Femur (tissue), 1 donor: ENCODE data around the gene SPAG5.

Experiments
- DNase-seq: peaks from one replicate; pipeline ENCODE4 v3.0.0-alpha.2; 2017

SPAG5 gene

DNA sequence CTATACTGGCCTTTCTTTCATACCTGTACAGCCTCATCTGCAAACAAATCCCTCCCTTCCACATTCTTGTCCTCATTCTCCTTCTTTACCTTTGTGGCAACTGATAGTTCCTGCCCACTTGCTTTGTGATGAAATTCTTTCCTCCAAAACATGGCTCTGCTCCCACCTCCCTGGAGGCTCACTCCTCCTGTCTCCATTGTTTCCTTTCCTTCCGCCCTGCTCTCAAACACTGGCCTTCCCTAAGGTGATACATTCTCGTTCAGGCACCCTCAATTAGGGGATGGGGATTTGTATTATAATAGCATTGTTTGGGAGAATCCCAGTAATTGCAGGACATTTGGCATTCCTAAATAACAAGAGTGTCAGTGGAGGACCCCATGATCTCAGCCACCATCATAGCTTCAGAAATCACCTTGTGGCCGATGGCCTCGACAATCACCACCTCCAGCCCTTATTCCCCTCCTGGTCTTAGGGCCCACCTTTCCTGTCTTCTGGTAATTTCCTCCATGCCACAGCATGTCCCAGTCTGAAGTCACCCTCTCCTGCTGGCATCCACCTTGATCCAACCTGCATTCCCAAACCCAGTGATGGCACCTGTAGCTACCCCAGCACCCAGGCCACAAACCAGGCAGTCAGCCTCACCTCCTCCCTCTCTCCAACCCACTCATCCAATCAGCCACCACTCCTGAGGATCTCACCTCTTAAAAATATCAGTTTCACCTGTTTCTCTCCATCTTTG lies 54.3 kb downstream of the SPAG5 start:
- DNase-seq = no peak

DNA sequence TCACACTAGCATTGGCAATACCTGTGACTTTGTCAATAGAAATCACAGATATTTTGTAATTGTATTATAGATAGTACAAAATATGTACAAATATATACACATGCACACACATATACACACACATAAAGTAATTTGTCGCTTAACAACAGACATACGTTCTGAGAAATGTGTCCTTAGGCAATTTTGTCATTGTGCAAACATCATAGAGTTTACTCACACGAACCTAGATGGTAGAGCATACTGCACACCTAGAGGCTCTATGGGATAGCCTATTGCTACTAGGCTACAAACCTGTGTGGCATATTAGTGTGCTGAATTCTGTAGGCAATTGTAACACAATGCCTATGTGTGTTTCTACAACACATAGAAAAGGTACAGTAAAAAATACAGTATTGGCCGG lies 57.4 kb downstream of the SPAG5 start:
- DNase-seq = no peak

DNA sequence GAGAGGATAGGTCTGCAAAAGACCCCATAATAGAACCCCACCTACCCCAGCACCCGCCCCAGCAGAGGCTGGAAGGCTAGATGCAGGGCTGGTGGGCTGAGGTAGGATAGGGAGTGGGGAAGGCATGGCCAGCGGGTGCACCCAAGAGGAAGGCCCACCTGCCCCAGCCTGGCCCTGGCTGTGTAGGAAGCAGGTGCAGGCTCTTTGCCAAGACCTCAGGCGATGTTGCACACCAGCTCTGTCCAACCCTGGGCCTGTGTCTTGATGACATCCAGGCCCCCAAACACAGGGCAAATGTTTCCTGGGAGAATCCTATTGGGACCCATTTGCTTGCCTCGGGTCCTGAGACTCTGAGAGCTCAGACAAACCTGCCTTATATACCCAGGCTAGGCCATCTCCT lies 58.6 kb downstream of the SPAG5 start:
- DNase-seq = no peak

DNA sequence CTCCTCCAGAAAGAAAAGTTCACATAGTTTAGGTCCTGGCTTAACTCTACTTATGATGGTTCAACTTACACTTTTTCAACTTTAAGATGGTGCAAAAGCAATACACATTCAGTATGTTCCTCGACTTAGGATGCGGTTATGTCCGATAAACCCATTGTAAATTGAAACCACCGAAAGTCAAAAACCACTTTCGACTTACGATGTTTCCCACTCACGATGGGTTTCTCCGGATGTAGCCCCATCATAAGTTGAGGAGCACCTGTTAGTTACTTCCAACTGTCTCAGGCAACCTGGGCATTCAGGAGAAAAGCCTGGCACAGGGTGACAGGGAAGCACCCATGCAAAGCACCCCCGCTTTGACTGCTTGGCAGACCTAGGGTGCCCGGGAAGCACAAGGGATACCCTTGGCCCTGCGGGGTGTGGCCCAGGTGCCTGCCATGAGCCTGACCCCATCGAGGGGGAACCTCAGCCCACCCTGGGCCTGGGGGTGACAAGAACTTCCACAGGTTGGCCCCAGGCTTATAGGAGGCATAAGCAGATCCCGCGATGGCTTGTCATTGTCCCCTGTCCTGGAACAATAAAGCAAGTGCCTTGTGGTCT lies 60.4 kb downstream of the SPAG5 start:
- no peak for DNase-seq

DNA sequence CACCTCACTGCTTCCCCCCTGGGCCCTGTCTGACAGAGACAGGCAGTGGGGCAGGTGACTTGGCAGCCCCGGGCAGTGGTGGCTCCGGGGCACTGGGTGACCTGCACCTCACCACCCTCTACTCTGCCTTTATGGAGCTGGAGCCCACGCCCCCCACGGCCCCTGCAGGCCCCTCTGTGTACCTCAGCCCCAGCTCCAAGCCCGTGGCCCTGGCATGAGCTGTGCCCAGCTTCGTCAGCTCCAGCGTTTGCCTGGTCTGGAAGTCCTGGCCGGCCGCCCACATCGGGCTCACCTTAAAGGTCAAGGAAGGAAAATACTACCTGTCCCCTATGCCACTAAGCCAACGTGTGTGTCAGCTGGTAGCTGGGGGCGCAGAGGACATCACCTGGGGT lies 61.6 kb downstream of the SPAG5 start:
- DNase-seq = no peak

DNA sequence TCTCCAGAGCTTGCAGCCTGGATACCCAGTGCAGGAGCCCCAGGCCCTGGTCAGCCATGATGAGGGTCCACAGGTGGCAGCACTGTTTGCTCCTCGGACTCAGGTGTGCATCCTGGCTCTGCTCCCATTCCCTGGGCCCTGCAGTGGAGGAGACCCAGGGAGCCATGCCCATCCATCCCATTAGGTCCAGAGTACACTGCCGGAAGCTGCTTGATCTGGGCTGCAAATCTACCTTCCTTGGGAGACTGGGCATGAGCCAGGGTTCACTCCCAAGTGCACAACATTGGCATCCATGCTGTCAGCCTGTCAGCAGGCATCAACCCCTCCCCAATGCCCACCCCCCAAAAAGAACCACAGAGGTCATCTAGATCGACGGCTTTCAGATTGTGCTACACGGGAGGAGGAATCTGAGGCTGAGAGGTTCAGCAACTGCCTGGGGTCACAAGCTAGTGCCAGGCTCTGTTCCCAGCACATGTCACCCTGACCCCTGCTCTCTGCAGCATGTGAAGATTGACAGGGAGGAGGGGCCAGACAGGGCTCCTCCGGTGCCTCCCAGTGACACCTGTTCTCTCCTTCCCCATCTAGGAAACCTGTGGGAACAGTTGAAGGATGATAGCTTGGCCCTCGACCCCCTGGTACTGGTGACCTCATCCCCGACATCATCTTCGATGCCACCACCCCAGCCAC lies 62.1 kb downstream of the SPAG5 start:
- no peak for DNase-seq

DNA sequence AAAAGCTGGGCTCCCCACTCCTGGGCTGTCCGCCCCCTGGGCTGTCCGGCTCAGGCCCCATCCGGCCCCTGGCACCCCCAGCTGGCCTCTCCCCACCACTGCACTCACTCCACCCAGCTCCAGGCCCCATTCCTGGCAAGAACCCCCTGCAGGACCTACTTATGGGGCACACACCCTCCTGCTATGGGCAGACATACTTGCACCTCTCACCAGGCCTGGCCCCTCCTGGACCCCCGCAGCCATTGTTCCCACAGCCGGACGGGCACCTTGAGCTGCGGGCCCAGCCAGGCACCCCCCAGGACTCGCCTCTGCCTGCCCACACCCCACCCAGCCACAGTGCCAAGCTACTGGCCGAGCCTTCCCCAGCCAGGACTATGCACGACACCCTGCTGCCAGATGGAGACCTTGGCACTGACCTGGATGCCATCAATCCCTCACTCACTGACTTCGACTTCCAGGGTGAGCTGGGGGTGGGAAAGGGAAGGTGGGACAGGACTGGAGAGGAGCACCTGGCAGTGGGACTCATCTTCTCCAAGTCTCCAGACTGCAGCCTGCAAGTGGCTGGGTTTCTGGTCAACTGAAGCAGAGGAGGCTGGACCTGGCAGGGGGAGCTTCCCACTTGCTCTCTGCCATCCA lies 64.0 kb downstream of the SPAG5 start:
- DNase-seq = no peak

DNA sequence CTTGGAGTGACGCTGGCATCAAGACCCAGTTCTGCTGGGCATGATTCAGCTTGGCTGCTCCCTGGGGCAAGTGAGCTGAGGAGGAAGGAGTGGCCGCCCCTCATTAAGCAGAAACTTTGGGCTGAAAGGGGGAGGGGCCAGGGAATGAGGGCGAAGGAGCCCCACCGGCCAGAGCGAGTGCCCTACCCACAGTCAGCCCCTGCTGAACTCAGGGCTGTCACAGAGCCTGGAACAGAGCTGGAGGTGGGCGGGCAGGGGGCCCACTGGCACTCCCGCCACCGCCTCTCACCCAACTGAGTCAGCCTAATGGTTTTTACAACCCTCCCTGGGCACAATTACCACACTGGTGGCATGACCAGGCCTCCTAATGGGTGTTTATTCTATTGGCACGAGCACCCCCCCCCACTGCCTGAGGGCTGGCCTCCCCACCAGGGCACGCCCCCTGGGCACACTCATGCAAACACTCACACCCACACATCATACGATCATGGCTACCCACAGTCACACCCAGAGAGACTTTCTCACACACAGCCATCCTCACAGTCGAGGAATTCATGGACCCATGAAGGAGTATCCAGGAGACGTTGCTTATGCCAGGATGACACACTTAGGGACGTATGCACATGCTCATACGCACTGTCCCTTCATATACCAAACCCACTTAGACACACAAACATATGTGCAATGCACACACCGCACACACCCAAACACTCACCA lies 65.6 kb downstream of the SPAG5 start:
- no peak for DNase-seq

DNA sequence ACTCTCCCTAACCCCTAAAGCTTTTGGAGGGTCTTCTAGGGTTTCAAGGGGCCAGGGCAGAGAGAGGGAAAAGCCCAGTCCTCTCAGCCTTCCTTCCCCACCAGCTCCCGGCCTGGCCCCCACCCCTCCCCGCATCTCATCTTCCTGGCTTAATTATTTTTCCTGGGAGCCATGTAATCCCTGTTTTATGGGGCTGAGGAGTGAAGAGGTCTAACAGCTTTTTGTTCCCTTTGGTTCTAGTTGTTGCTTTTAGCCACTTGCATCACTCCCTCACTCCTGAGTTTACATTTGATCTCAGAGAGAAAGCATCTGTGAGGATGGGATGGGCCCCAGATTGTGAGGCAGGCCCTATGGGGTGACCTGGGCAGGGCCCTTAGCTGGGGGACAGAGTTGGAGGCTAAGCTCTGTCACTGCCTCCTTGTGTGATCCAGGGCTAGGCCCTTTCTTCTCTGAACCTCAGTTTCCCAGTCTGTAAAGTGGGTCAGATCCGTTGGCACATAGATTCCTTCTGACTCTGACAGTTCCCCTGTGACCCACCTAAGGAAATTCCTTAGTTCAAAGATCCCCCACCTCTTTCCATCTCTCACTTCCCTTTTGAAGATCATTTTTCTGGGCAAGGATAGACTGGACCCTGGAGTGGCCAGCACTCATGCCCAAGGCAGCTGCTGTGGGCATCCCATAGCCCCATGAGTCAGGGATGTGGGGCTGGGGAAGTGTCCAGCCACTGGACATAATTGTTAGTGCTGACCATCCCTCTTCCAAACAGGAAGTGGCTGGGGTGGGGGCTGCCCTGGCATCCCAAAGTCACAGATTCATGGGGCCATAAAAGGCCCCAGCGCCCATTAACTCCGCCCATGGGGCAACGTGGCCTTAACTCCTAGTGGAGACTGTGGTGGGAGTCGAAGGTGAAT lies 66.5 kb downstream of the SPAG5 start:
- DNase-seq = no peak

DNA sequence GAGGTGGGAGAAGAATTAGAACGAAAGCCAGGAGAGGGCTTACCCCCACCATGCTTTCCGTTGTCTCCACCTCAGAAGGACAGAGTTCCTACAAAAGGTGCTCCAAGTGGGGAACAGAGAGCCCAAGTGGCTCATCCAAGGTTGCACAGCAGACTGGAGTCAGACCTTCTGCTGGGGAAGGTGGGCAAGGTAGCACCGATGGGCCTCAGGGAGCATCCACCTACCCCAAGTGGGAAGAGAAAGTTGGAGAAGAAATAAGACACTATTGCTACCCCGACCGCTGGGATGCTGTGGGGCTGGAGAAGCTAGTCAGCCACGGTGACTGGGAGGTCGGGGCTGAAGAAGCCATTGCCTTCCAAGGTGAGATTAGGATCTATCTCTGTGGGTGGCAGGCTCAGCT lies 67.9 kb downstream of the SPAG5 start:
- no peak for DNase-seq

DNA sequence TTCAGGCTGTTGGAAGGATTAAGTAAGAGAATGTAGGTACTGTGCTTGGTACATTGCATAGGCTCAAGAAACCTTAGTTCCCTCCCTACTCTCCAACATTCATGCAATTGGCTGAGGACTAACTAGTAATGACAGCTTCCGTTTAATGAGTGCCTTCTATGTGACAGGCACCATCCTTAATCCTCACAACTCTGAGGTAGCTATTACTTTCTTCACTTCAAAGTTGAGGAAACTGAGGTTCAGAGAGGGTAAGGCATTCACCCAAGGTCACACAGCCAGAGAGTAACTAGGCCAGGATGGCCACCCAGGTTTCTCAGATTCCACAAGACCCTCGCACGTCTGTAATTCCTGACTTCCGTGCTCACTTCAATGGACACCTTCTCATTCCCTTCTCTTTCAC lies 68.6 kb downstream of the SPAG5 start:
- no peak for DNase-seq

DNA sequence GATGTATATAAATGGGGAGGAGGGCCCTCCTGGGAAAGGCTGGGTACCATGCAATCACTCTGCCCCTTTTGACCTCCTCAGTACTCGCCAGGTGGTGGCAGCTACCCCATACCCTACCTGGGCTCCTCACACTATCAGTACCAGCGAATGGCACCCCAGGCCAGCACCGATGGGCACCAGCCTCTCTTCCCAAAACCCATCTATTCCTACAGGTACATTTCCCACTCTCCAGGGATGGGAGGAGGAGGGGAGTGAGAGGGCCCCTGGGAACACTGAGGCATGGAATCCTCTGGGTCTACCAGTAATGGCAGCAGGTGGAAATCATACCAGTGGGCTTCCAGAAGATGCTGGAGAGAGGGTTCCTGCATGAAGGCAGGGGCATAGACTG lies 69.8 kb downstream of the SPAG5 start:
- DNase-seq = no peak

DNA sequence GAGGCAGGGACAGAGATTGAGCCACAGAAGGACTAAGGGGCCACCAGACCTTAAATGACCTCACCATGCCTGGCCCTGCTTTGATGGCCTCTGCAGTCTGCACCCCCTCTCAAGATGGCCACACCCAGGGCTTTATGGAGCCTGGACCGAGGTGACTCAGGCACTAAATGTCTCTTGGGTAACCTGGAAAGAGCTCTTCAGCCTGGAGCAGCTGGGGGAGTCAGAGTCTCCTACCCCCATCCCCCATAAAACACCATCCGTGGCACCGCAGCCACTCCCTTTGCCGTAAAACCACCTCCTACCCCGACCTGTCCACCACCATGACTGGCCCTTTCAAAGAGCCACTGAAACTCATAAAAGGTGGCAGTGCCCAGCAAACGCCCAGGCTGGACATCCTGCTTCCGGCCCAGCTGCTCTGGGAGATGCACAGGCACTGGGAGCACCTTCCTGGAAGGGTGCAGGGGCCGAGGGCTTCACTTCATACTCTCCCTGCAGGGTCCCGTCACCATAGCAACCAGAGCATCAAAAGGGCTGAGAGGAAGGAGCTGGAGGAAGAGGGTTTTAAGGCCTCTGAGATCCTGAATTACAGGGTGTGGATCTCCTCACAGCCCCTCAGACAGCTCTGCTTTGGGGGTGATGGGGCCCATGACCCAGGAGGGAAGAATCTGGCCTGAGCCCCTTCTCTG lies 70.4 kb downstream of the SPAG5 start:
- DNase-seq = no peak

DNA sequence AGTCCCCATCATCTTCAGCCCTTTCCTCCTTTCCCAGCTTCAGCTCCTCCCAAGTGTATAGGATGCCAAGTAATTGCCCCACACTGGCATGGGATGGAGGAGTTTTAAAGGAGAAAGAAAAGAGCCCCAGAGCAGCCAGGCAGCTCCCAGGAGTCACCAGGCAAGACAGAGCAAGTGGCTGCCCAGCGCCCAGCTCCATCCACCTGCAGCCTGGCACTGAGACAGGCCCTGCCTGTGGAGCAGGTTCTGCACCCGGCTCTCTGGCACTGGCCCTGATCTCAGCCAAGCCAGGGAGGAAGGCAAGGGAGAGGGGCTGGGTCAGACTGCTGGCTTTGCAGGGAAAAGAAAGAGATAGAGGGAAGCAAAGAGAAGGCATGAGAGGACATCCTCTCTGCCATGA lies 71.0 kb downstream of the SPAG5 start:
- DNase-seq = no peak
